ENCODE data around the gene GALNT6.
"Not testable (repeated sequence)": the region's sequence is repeated elsewhere in the genome, so short reads cannot be mapped to it uniquely, and the experiment has no call there.

The GALNT6 gene

DNA sequence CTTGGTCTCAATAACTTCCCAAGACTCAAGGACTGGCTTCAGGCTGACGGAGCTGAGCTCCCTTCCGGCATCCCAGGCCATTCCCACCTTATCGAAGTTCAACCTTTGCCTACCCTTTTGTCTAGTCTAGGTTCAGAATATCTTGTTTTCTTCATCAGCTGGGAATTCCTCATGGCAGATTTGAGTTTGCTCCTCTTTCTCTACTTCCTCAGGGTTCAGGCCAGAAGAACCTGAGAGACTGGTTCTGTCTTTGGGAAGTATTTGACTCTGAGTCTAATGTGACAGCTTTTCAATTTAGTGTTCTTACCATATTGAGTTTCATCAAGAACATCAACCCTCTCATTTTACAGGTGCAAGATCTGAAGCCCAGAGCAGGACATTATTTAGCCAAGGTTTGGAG, 69.3 kb downstream of the GALNT6 start:
- no peak for DNase-seq

GRCh38 chr12:51320695-51321320, 70.4 kb downstream of the GALNT6 start:
- no peak for DNase-seq

- no peak for DNase-seq
These were observed 70.9 kb downstream of the GALNT6 start for GRCh38 chr12:51320311-51320694.

- peak; percentile 17 for DNase-seq
These were observed 72.2 kb downstream of the GALNT6 start for GRCh38 chr12:51318846-51319599.

DNA sequence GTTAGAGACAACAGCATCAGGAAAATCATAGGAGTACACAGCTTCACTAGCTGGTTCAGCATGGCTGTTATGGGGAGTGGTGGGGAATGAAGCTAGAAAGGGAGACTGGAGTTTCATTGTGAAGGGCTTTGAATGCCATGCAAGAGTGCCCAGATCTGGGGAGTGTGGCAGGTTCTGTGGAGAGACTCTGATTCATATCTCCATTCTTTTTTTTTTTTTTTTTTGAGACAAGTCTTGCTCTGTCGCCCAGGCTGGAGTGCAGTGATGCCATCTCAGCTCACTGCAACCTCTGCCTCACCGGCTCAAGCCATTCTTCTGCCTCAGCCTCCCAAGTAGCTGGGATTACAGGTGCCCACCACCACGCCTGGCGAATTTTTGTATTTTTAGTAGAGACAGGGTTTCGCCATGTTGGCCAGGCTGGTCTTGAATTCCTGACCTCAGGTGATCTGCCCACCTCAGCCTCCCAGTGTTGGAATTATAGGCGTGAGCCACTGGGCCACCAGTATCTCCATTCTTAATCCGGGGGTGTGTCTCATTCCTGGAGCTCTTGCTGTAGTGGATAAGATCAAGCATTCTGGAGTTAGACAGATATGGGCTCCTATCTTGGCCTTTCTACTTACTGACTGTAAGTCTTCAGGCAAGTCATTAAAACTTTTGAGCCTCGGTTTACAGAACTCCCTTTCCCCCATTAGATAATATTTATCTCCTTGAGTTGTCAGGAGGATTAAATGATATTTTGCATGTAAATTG, 73.0 kb downstream of the GALNT6 start:
- not testable (repeated sequence) for DNase-seq

- DNase-seq: no peak
These were observed 79.8 kb downstream of the GALNT6 start for GRCh38 chr12:51311389-51311788.

DNA sequence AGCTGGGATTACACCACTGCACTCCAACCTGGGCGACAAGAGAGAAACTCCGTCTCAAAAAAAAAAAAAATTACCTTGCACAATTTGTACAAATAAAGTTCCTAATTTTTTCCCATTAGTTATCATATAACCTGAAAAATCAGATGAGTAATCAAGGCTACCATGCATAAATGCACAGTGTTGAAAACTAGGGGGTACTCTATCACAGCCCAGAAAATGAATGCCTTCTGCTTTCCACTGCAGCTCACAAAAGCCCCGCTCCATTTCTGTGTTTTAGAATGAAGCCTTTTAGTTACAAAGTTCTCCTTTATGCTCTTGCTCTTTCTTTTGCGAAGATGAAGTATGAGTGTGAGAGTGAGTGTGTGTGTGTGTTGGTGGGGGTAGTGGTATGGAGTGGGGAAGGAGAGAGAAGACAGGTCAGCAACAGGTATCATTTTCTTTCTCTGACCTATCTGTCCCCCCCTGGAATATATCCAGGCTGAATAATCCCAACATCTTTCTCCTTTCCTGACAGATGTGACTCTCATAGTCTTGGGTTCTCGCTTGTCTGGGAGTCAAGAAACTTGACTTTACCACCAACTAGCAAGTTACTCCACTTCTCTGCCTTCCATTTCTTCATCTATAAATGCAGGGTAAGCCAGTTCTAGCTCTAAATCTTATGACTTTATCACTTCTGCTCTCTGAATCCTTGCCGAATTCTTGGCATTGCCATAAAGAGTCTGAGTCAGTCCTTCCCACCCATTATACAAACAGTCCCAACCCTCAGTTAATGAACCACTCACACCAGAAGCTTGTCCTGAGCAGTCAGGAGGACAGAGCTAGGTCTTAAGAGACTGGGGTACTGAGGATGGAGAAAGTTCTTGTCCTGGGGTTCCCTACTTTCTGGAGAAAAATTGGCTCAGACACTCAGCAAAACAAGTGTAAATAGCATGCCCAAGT, 83.3 kb downstream of the GALNT6 start:
- DNase-seq: no peak

DNA sequence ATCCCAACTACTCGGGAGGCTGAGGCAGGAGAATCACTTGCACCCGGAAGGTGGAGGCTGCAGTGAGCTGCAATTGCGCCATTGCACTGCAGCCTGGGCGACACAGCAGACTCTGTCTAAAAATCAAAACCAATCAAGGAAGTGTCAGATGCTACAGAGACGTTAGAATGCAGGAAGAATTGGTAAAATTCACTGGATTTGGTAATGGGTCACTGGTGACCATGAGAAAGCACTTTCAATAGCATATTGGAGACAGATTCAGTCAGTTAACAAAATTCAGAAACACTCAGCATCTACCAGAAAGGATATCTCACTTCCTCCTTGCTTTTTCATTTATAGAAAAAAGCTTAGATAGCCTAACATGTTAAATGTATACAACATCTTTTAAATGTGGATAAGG, 84.7 kb downstream of the GALNT6 start:
- no peak for DNase-seq

Measured in activated CD4-positive, alpha-beta T cell treated with anti-CD3 and anti-CD28 coated beads for 1 hour (primary cell).